GM19455 (cell line): ENCODE data around the gene SPAG16.
"Not testable (repeated sequence)": the region's sequence is repeated elsewhere in the genome, so short reads cannot be mapped to it uniquely, and the experiment has no call there.

Experiments
- ATAC-seq: cut with Tn5 transposase; IDR thresholded peaks from one replicate; pipeline ENCODE4 v1.9.1; 2021; ENCODE audit not compliant: unreplicated experiment

Gene SPAG16

GRCh38 chr2:213989207-213989606, 704.9 kb downstream of the SPAG16 start:
- no peak for ATAC-seq

GRCh38 chr2:213991453-213992108, 707.3 kb downstream of the SPAG16 start:
- no peak for ATAC-seq

GRCh38 chr2:213995400-213996105, 711.3 kb downstream of the SPAG16 start:
- no peak for ATAC-seq

GRCh38 chr2:213998976-213999375, 714.7 kb downstream of the SPAG16 start:
- ATAC-seq: not testable (repeated sequence)

- no peak for ATAC-seq
These were observed 720.2 kb downstream of the SPAG16 start for GRCh38 chr2:214004463-214004862.

GRCh38 chr2:214005337-214005736, 721.1 kb downstream of the SPAG16 start:
- ATAC-seq: no peak

GRCh38 chr2:214006601-214007000, 722.3 kb downstream of the SPAG16 start:
- no peak for ATAC-seq

- ATAC-seq: no peak
These were observed 727.4 kb downstream of the SPAG16 start for GRCh38 chr2:214011676-214012075.

- ATAC-seq: no peak
These were observed 730.4 kb downstream of the SPAG16 start for GRCh38 chr2:214014551-214015220.

- no peak for ATAC-seq
These were observed 735.1 kb downstream of the SPAG16 start for GRCh38 chr2:214019229-214019972.

GRCh38 chr2:214019973-214020345, 735.7 kb downstream of the SPAG16 start:
- no peak for ATAC-seq

GRCh38 chr2:214029190-214029589, 744.9 kb downstream of the SPAG16 start:
- no peak for ATAC-seq

- ATAC-seq: no peak
These were observed 747.3 kb downstream of the SPAG16 start for GRCh38 chr2:214031566-214031965.

GRCh38 chr2:214034417-214034816, 750.2 kb downstream of the SPAG16 start:
- no peak for ATAC-seq

- no peak for ATAC-seq
These were observed 751.0 kb downstream of the SPAG16 start for GRCh38 chr2:214035091-214035852.

- ATAC-seq: no peak
These were observed 751.7 kb downstream of the SPAG16 start for GRCh38 chr2:214035921-214036320.

- no peak for ATAC-seq
These were observed 753.9 kb downstream of the SPAG16 start for GRCh38 chr2:214038186-214038585.

- no peak for ATAC-seq
These were observed 766.5 kb downstream of the SPAG16 start for GRCh38 chr2:214050731-214051130.

GRCh38 chr2:214051585-214051984, 767.3 kb downstream of the SPAG16 start:
- ATAC-seq: no peak

- no peak for ATAC-seq
These were observed 768.0 kb downstream of the SPAG16 start for GRCh38 chr2:214052235-214052634.

- ATAC-seq: no peak
These were observed 773.7 kb downstream of the SPAG16 start for GRCh38 chr2:214057986-214058385.
